ENCODE results near the gene CYBC1.

The CYBC1 gene

GRCh38 chr17:82400830-82401229 lies 49.7 kb downstream of the CYBC1 start:
- Histone ChIP-seq H3F3A (ENCODE audit: low read depth) (peaks cover 9% of the 10 kb centered on the region), H3K4me3 (ENCODE audit: low read length, poor library complexity, severe bottlenecking) (peak overlapping the region; percentile 70), H3K4me1 (ENCODE audit: insufficient read depth, low read length, poor library complexity, severe bottlenecking) (peaks cover 27% of the 10 kb centered on the region), H3K9me3 (ENCODE audit: insufficient read depth, low read depth, low read length) (no peaks in the 10 kb centered on the region), H3K9ac (ENCODE audit: low read depth, low read length, poor library complexity, severe bottlenecking) (peak overlapping the region; percentile 61), H4K20me1 (ENCODE audit: insufficient read depth, low read length, poor library complexity, severe bottlenecking) (no peaks in the 10 kb centered on the region), H3K9me2 (replicated peaks; ENCODE audit: low read depth, low read length) (no peaks in the 10 kb centered on the region), H3K36me3 (ENCODE audit: insufficient read depth, low read length) (peaks cover 6% of the 10 kb centered on the region; the same call in 1 of the 2 replicates), H3K79me2 (ENCODE audit: insufficient read depth, low read length) (no peaks in the 10 kb centered on the region), H2AFZ (ENCODE audit: low read length) (0 out of 2 replicates have a peak overlapping the region, but pooled peaks have one; percentile 66), H3K4me2 (ENCODE audit: low read depth, low read length, poor library complexity, severe bottlenecking) (peak overlapping the region; percentile 76), H3K27me3 (ENCODE audit: insufficient read depth, low read length, poor library complexity, severe bottlenecking) (no peaks in the 10 kb centered on the region)
- TF ChIP-seq EZH2phosphoT487 (IDR thresholded peaks at IDR 0.05; ENCODE audit: borderline replicate concordance) (no peak), CTCF (conservative IDR thresholded peaks at IDR 0.05; ENCODE audit: low read length) (no peak)

GRCh38 chr17:82400206-82400605 lies 50.3 kb downstream of the CYBC1 start:
- no peaks in the 10 kb centered on the region for H4K20me1 ChIP-seq (ENCODE audit: insufficient read depth, low read length, poor library complexity, severe bottlenecking)
- H2AFZ ChIP-seq (ENCODE audit: low read length): no peak overlapping the region
- peak overlapping the region; percentile 76 for H3K4me2 ChIP-seq (ENCODE audit: low read depth, low read length, poor library complexity, severe bottlenecking)
- peaks cover 27% of the 10 kb centered on the region for H3K4me1 ChIP-seq (ENCODE audit: insufficient read depth, low read length, poor library complexity, severe bottlenecking)
- H3F3A ChIP-seq (ENCODE audit: low read depth): peaks cover 9% of the 10 kb centered on the region
- no peak for TF ChIP-seq CTCF (conservative IDR thresholded peaks at IDR 0.05; ENCODE audit: low read length)
- no peak for TF ChIP-seq EZH2phosphoT487 (IDR thresholded peaks at IDR 0.05; ENCODE audit: borderline replicate concordance)
- H3K27me3 ChIP-seq (ENCODE audit: insufficient read depth, low read length, poor library complexity, severe bottlenecking): no peaks in the 10 kb centered on the region
- no peaks in the 10 kb centered on the region for H3K79me2 ChIP-seq (ENCODE audit: insufficient read depth, low read length)
- no peaks in the 10 kb centered on the region for H3K9me2 ChIP-seq (replicated peaks; ENCODE audit: low read depth, low read length)
- peaks cover 6% of the 10 kb centered on the region; the same call in 1 of the 2 replicates for H3K36me3 ChIP-seq (ENCODE audit: insufficient read depth, low read length)
- peak overlapping the region; percentile 70 for H3K4me3 ChIP-seq (ENCODE audit: low read length, poor library complexity, severe bottlenecking)
- peak overlapping the region; percentile 61 for H3K9ac ChIP-seq (ENCODE audit: low read depth, low read length, poor library complexity, severe bottlenecking)
- H3K9me3 ChIP-seq (ENCODE audit: insufficient read depth, low read depth, low read length): no peaks in the 10 kb centered on the region

GRCh38 chr17:82399601-82400101 lies 50.9 kb downstream of the CYBC1 start:
- no peak overlapping the region for H3K4me3 ChIP-seq (ENCODE audit: low read length, poor library complexity, severe bottlenecking)
- peak overlapping the region; percentile 61 for H3K9ac ChIP-seq (ENCODE audit: low read depth, low read length, poor library complexity, severe bottlenecking)
- no peak overlapping the region for H2AFZ ChIP-seq (ENCODE audit: low read length)
- peaks cover 6% of the 10 kb centered on the region; the same call in 1 of the 2 replicates for H3K36me3 ChIP-seq (ENCODE audit: insufficient read depth, low read length)
- peaks cover 27% of the 10 kb centered on the region for H3K4me1 ChIP-seq (ENCODE audit: insufficient read depth, low read length, poor library complexity, severe bottlenecking)
- H3K9me2 ChIP-seq (replicated peaks; ENCODE audit: low read depth, low read length): no peaks in the 10 kb centered on the region
- no peak for TF ChIP-seq EZH2phosphoT487 (IDR thresholded peaks at IDR 0.05; ENCODE audit: borderline replicate concordance)
- TF ChIP-seq CTCF (conservative IDR thresholded peaks at IDR 0.05; ENCODE audit: low read length): no peak
- no peaks in the 10 kb centered on the region for H3K9me3 ChIP-seq (ENCODE audit: insufficient read depth, low read depth, low read length)
- no peaks in the 10 kb centered on the region for H4K20me1 ChIP-seq (ENCODE audit: insufficient read depth, low read length, poor library complexity, severe bottlenecking)
- peak overlapping the region; percentile 76 for H3K4me2 ChIP-seq (ENCODE audit: low read depth, low read length, poor library complexity, severe bottlenecking)
- peaks cover 9% of the 10 kb centered on the region for H3F3A ChIP-seq (ENCODE audit: low read depth)
- no peaks in the 10 kb centered on the region for H3K79me2 ChIP-seq (ENCODE audit: insufficient read depth, low read length)
- H3K27me3 ChIP-seq (ENCODE audit: insufficient read depth, low read length, poor library complexity, severe bottlenecking): no peaks in the 10 kb centered on the region
